ENCODE results near the gene MYO16.

Gene MYO16

DNA sequence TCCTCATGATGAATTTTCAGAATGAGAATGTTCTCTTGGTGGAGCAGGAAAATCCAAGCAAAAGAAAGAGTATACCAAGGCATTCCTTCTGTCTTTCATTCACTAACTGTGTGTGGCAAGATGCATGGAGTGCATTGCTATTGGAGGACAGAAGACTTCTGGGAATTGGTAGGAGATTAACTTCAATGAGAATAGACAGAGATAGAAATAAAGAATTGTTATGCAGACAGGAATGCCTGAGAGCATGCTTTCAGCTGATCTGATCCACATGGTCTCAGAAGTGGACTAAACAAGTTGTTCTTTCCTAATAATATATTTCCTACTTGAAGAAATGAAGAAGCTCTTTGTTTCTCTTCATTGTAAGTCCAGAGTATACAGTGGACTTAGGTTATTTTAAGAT lies 303.6 kb downstream of the MYO16 start:
- ATAC-seq, result no peak
- DNase-seq, result no peak

DNA sequence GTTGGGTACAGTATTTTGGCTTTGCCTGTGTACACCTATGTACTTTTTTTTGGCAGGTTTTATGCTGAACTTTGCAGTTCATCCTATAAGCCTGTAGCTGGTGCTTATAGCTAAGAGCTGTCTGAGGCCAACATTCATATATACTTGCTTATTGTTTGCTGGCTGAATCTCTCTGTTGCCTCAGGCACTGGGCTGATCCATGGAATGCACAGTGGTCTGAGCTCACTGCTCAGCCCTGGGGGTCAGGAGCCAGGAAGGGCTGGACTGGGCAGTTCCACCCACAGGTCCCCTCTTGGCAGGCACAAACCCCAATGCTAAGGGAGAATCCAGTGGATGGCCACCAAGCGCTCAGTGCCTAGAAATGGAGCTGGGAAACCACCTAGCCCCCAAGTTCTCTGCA lies 308.7 kb downstream of the MYO16 start:
- DNase-seq (no peak), ATAC-seq (no peak)

DNA sequence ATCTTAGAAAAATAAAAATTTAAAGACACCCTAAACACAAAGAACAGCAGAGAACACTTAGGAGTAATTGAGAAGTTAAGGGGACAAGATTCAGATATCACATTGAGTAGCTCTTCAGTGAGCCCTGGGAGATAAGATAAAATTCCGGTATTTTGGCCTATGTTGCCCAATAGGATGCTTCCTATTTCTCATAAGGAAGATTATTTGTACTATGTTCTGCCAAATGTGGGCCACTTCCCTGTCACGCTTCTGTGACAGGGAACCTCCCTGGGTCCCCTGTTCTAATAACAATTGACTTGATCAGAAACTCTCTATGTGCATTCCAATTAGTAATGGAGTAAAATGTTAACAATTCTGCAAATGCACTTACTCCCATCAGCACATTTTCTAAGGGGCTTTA lies 310.7 kb downstream of the MYO16 start:
- no peak for DNase-seq
- no peak for ATAC-seq

DNA sequence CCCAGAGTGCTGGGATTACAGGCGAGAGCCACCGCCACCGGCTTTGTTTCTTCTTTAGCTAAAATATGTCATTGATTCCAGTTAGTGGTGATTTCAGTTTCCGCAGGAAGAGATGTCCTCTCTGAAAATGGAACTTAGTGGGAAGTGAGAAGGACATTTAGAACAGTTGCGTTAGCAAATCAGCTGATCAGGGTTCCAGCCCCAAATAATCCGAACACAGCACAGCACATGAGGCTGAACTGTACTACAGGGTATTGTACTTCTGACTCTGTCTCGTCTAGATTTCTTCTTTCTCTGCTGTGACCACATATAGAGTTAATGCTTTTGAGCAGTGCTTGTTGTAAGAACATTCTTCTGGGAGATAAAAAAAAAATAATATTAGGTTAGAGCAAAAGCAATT lies 314.4 kb downstream of the MYO16 start:
- no peak for DNase-seq
- ATAC-seq, result no peak

DNA sequence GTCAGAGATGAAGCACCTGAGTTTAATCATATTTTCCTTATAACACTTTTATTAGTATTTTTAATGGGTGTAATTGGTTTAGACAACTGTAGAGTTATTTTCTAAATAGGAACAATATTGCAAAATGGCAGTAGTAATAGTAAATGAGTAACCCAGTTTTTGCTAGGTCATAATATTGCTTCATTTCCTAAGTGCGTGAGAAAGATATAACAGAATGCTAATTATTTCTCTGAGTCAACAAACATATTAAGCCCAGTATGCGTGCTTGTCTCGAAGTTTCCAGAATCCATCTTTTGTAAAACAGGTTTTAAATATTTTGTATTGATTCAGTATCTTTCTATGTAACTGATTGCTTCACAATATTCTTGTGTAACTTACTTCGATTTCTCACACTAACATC lies 315.3 kb downstream of the MYO16 start:
- no peak for ATAC-seq
- no peak for DNase-seq

DNA sequence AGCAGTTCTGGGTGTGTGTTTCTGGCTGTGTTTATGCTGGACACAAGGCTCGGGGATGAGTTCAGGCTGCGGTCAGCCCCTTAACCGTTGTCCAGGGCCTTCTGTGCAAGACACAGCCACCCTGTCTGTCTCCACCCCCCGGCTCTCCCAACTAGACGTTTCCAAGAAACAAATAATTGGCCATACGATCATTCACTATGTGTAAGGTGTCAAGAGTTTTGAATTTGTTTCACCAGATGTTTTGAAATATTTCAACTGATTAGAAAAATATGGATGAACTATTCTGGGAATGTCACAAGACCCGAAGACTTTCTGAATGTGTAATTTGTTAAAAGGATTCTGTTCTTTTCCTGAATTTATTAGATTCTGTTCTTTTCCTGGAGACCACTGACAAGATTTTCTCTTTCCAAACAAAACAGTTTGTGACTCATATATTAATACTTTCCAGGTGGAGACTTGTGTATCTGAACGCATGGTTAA lies 318.2 kb downstream of the MYO16 start:
- ATAC-seq (no peak), DNase-seq (no peak)

DNA sequence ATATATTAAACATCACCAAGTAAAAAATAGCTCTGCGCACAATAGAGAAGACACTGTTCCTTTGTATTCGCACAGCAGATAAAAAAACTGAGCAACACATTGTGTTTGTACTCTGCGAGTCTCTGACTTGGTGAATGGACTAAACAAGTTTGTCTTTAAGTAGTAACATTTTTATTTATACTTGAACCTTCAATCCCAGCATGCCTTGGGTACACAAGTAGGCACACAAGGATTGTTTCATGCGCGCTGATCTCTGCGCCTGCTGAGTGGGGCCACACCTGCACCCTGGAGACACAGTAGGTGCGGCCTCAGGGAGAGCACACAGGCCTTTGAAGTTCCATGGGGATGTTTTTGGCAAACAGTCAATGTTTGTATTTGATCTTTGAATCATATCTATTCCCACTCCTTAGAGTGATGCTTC lies 318.9 kb downstream of the MYO16 start:
- DNase-seq, result no peak
- no peak for ATAC-seq

DNA sequence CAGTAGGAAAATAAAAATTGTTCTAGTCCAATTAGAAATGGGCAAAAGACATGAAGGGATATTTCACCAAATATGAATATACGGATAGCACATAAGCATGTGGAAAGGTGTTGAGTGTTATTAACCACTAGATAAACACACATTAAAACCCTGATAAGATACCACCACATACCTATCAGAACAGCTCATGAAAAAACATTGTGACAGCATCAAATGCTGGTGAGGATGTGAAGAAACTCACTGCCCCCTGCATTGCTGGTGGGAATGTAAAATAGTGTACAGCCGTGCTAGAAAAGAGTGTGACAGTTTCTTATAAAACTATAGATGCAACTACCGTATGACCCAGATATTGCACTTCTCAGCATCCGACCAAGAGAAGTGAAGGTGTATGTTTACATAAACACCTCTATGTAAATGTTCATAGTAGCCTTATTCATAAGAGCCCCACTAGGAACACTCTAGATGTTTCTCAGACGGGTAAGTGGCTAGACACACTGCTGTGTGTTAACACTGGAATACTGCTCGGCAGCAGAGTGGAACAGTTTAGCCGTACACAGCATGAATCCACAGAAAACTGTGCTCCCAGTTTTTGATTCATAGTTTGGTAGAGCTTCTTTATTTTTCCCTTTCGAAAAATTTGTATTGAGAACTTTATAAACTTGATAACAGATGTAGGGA lies 321.1 kb downstream of the MYO16 start:
- ATAC-seq, result no peak
- DNase-seq, result no peak

DNA sequence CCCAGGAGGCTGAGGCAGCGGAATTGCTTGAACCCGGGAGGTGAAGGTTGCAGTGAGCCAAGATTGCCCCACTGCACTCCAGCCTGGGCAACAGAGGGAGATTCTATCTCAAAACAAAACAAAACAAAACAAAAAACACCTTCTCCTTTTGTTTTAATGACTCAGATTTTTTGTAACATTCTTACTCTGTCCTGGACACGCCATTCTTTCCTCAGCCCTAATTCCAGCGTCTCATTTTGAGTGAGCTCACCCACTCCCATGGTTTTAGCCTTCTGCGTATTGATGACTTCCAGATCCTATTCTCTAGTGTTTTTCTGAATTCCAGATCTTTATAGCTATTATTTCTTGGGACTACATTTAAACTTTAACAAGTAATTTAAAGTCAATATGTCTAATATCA lies 326.3 kb downstream of the MYO16 start:
- DNase-seq (no peak), ATAC-seq (no peak)

DNA sequence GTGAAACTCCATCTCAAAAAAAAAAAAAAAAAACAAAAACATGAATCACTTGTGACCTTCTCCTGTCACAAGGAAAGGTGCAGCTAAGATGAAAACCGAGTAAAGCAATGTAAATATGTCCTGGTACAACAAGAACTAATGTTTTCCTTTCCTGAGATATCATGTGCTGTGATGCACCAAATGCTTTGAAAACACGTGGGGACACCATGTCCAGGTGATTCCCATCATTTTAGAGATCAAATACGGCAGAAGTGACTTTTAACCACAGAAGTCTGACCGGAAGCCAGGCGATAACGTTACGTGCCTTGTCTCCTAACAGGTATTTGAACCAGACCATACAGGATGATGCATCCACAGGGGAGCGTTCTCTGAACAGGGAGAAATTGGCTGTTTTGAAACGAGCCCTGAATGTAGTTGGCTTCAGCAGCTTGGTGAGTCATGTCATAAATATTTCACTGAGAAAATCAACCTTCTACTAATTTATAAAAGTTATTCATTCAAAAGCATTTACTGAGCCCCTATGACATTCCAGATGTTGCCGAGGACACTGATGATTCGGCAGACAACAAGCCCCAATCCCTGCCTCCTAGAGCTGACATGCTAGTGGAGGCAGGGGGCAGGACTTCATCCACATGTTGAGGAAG lies 328.1 kb downstream of the MYO16 start:
- no peak for DNase-seq

DNA sequence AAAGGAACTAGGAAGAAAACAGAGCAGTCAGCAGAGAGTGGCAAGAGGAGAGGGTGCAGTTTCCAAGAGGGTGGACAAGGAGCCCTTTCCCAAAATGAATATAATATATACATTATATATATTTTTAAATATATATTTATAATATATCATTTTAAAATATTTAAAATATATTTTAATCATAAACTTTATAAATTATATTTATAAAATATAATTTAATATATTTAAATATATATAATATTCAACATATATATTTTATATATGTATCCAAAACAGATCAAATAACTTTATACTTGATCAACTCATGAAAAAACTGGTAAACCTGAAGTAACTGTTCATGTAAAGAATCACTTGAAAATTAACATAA lies 328.6 kb downstream of the MYO16 start:
- ATAC-seq (no peak), DNase-seq (no peak)

More for the DNA sequence above, 328.1 kb downstream of the MYO16 start:
- ATAC-seq, result no peak

DNA sequence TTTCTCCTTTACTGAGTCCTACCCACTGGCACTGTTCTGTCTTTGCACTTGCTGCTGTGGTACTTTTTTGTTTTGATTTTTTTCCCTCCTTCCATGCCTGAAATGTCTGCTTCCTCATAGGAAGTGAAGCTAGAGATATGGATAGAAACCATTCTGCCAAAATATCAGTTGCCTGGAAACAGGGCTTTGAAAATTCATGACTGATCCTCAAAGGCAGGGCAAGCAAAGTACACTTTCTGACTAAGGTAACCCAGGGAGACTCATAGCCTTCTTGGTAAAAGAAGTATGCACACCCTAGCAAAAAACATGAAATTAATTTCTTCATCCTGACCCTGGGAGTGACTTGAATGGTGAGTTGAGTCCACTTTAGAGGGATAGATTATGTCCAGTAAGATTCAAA lies 329.8 kb downstream of the MYO16 start:
- ATAC-seq (no peak), DNase-seq (no peak)

DNA sequence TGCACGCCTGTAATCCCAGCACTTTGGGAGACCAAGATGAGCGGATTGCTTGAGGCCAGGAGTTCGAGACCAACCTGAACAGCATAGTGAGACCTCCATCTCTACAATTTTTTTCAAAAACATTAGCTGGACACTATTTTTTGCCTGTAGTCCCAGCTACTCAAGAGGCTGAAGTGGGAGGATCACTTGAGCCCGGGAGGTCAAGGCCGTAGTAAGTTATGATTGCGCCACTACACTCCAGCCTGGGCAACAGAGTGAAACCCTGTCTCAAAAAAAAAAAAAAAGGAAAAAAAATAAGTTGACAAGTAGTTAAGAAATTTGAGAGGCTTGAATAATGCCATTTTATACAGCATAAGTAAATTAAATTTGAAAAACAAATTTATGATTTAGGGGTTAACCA lies 330.6 kb downstream of the MYO16 start:
- DNase-seq (no peak), ATAC-seq (no peak)

DNA sequence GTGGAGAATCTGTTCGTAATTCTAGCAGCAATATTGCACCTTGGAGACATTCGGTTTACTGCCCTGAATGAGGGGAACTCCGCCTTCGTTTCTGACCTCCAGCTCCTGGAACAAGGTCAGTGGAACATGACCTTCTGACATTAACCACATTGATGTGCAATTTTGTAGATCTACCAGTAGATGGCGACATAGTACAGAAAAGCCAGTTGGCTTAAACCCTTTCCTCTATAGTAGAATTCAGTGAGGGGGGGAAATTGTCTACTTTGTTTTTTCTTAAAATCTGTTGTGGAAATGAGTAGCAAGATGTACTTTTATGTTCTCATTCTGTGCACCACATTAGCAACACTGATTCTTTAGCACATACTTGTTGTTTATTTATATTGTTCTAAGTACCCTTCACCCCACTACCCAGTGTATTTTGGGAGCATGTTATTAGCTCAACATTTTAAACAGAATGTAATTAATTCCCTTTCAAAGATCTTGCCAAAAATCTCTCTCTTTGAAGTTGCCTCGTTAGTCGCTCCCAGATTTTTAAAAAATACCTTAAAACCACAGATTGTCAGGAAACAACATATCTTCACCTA lies 332.2 kb downstream of the MYO16 start:
- ATAC-seq, result peak; percentile 65
- no peak for DNase-seq

DNA sequence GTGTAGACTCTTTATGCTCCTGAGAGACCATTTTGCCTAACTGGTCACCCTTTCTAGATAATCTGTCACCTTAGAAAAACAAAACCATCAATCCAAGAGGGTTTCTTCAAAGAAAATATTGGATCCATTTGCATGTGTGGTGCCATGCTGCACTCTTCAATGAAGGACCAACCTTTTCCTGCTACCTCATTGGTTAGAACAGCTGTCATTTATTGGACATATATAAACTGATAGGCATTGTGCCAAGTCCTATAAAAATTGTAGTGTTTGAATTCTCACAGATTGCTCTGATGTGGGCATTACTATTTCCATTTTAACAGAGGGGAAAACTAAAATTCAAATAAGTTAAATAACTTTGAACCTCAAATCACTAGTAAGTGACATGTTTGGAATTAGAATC lies 333.2 kb downstream of the MYO16 start:
- DNase-seq (no peak), ATAC-seq (no peak)

DNA sequence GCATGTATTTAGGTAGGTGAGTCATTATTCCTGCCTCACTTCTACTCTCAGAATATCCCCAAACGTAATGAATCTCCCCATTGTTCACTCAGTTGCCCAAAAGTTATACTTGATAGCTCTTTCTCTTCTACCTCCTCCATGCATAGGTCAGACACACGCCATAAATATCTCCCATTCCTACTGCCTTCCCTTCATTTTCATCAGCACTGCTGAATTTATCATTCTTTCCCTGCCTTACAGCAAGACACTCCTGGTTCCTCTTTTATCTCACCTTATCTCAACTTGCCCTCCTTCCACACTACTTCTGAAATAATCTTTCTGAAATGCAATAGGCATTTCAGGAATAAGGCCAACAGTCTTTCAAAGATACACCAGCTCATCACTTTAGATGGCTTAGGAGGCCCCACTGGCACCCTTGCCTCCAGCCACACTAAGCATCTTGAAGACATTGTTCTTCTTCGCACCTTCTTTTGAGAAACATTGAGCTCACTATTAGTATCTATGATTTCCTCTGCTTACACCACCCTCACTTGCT lies 333.9 kb downstream of the MYO16 start:
- no peak for ATAC-seq
- DNase-seq, result no peak

DNA sequence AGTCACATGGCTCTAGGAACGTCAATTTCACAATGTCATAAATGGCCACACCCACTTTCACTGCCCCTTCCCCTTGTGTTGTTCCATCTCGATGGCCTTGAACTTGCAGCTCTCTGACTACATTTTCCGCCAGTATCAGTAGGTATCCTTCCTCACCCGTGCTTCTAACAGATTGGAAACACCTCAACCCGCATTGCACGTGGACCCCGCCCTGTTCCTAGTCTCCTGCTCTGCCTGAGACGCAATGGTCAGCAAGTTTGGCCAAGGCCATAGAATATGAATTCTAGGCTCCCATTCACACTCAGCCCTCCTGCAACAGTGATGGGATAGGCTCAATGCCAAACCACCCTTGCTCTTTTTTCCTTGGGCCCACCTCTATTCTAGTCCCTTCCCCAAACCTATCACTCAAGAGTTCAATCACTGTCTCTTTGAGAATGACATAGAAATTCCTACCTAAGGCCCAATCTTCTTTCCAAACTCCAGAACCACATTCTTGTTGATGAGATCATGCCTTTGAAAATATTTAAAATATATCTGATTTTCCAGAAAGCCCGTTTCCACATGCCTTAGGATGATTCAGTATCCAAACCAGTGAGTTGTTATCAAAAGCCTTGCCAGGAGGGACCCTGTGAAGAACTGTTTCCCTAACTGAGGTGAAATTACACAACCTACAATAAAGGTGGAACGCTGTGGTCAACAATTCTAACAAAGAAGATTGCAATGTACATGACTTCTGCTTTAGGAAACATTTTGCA lies 334.6 kb downstream of the MYO16 start:
- DNase-seq (no peak), ATAC-seq (no peak)

DNA sequence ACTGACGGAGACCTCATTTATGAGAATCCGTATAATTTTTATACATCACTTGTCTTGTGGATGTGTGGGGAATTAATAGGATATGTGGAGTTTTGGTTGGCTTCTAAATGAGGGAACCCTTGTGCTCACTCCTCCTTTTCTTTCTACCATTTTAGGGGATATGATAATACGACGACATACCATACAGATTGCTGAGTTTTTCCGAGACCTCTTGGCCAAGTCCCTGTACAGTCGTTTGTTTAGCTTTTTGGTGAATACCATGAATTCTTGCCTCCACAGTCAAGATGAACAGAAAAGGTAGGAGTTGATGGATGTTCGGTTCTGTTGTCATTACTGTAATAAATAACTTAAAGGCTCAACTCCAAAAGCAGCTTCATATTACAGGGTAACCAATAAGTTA lies 335.2 kb downstream of the MYO16 start:
- no peak for DNase-seq
- ATAC-seq, result no peak

DNA sequence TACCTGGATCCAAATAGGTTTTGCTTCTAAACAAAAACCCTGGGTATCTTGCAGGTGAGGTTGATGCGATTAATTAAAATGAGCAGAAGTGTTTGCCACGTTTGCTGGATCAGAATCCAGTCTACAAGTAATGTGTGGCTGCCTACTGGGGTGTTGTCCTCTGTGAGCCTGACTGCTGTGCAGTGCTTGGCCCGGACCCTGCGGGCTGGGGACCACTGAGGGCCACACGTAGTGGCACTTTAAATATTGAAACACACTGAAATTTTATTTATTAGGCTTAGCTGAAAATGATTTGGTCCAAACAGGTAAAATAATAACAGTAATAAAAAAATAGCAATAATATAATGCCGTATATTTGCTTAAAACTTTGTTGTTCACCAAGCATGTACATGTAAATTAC lies 338.0 kb downstream of the MYO16 start:
- no peak for DNase-seq
- ATAC-seq, result no peak

DNA sequence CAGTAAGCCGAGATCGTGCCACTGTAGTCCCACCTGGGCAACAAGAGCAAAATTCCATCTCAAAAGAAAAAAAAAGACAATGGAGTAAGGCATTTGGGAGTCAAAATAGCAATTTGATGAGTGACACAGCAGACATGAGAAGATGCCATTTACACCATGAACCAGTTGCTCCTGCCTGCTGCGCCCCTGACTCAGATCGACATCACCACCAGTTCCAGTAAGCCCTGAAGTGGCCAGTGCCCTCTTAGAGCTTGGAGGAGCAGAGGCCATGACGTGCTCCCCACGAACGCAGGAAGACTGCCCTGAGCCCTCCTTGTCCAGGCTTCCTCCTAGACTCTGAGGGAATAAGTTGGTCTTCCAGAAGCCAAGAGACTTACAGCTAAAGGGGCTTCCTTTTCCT lies 339.2 kb downstream of the MYO16 start:
- ATAC-seq, result no peak
- no peak for DNase-seq

DNA sequence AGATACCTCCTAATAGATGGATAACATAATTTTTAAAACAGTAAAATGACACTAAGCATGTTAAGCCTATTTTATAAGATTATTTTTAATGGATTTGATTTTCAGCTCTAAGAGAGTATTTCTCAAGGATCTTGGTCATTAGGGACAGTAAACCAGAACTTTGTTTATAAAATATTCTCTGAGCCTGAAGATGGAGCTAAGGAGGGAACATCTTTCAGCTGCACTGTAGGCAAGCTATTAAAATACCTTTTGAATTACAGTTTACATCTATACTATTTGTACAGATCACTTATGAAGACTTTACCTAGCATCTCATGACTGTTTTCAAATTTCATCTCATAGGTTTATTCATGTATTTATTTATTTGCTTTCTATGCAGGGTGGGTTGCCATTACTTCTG lies 345.3 kb downstream of the MYO16 start:
- ATAC-seq (no peak), DNase-seq (no peak)

DNA sequence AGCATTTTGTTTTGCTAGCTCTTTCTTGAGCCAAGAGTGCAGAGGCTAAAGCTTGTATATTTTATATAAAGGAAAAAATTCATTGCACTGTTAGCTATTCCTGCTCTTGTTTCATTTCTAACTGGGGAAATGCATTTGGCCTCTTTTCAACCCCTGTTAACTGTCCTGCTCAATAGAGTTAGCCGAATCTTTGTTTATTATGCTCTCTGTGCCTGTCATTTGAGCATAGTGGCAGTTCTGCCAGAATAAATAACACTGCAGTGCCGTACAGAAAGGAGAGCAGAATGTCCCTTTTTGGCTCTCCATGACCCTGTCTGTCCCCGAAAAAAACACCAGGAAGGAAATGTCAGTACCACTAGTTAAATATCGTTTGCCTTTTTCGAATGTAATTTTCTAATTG lies 350.8 kb downstream of the MYO16 start:
- no peak for DNase-seq
- ATAC-seq, result no peak

DNA sequence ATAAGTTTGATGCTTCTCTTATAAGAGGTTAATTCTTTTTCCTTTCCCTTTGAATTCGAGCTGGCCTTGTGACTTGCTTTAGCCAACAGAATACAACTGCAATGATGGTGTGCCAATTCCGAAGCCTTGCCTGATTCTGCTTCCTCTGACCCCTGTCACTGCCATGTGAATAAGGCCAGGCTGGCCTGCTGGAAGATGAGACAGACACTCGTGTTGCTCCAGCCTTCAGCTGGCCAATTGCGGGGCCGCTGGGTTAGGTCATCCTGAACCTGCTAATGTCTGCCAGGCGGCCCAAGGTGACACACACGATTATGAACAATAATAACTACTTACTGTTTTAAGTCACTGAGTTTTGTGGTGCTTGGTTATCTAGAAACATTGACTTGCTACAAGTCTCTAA lies 352.0 kb downstream of the MYO16 start:
- DNase-seq, result no peak
- ATAC-seq, result no peak

Data from stimulated activated naive CD8-positive, alpha-beta T cell treated with anti-CD3 and anti-CD28 coated beads, Interleukin-15, Interleukin-2, amounts not matched to agents 100 U/mL and 50 U/mL, for 24 hours (primary cell).